Hematopoietic multipotent progenitor cell treated with erythropoietin and hydrocortisone succinate and interleukin-3 and kit ligand, for 4 days (in vitro differentiated cells): ENCODE data around the gene IFITM5.
"Not testable (repeated sequence)": the region's sequence is repeated elsewhere in the genome, so short reads cannot be mapped to it uniquely, and the experiment has no call there.

Source experiments
- DNase-seq: peaks from one replicate; pipeline ENCODE4 v3.0.0-alpha.2; 2015

IFITM5 gene

DNA sequence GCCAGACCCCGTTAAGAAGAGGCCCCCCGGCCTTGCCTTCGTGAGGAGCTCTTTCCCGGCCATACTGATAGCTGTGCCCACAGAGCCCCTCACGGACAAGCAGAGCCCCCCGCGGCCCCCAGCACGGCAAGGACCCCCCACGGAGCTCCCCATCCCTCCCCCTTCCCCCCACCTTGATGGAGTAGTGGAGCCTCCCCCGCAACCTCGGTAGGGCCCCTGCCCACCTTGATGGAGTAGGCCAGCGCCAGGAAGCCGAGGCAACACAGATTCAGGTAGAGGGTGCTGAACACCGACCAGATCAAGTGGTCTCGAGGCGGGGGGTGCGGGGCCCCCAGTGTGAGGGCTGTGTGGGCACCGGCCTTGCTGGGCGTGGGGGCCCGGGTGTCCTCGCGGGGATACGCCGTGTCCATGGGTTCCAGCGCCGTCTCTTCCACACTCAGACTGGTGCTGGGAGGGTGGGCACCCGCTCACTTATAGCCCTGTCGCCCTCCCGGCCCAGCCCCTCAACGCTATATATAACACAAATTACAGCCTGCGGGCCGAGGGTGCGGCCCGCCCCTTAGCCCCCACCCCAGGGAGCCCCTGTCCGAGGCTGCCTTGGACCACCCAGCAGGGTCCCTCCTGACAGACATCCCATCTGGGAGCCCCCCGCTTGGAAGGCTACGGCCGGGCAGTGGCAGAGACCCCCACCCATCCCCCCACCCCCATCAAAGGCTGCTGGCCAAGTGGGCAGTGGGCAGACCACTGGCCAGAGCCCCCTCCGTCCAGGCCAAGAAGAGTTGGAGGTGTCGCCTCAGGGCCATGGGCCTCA is at the start of gene IFITM5:
IFITM5 (minus strand) TSS at position 446 of the 811 bp plus-strand sequence; CDS start at position 410, 36 bp downstream.
- no peak for DNase-seq

DNA sequence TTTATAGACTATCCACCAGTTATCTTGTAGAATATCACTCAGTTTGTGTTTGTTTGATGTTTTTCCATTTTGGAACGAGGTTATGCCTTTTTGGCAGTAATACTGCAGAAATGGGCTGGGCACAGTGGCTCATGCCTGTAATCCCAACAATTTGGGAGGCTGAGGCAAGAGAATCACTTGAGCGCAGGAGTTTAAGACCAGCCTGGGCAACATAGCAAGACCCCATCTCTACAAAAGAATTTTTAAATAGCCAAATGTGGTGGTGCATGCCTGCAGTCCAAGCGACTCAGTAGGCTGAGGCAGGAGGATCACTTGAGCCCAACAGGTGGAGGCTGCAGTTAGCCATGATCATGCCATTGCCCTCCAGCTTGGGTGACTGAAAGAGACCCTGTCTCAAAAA is 47.2 kb upstream of the IFITM5 start:
- no peak for DNase-seq

DNA sequence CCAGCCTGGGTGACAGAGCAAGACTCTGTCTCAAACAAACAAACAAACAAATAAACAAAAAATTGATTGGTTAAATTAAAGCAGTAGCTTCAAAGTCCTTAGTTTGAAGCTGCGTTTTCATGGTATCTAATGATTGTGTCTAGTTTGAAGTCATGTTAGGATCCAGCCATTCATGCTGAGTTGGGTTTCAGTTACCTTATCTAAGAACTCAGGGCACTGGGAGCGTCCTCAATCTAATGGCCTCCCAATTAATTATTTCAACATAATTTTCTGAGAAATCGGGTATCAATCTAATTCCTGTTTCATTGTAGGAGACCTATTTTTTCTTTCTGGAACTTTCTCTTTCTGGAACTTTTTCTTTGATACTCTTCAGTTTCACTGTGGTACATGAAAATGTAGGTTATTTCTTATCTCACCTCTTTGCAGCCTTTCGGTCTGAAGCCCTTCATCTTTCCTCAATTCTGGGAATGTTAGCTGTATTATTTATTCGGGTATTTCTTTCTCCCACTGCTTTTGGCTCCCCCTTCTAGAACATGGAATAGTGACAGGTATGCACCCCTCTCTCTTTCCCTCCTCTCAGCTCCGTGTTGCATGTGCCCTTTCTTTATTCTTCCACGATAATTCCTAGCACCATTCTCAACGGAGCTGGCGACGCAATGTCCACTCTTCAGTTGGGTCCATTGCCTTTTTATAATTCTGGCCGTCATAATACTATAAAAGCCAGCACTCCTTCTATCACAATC is 45.7 kb upstream of the IFITM5 start:
- no peak for DNase-seq

DNA sequence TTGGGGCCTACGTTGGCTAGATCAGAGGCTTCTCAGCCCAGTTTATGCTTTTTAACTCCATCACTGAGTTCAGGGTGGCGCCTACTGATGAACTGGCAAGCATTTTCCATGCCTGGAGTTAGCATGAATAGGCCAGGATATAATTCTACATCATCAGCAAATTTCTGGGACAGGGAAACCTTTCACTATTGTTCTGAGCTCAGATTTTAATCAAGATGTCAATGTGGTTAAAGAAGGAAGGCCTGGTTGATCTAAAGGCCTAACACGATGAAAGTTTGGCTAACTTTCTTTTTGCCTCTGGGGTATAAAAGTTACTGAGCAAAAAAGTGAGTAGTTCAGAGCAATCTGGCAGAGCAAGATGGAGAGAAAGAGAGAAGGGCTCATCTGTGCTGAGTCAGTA is 43.0 kb upstream of the IFITM5 start:
- no peak for DNase-seq

DNA sequence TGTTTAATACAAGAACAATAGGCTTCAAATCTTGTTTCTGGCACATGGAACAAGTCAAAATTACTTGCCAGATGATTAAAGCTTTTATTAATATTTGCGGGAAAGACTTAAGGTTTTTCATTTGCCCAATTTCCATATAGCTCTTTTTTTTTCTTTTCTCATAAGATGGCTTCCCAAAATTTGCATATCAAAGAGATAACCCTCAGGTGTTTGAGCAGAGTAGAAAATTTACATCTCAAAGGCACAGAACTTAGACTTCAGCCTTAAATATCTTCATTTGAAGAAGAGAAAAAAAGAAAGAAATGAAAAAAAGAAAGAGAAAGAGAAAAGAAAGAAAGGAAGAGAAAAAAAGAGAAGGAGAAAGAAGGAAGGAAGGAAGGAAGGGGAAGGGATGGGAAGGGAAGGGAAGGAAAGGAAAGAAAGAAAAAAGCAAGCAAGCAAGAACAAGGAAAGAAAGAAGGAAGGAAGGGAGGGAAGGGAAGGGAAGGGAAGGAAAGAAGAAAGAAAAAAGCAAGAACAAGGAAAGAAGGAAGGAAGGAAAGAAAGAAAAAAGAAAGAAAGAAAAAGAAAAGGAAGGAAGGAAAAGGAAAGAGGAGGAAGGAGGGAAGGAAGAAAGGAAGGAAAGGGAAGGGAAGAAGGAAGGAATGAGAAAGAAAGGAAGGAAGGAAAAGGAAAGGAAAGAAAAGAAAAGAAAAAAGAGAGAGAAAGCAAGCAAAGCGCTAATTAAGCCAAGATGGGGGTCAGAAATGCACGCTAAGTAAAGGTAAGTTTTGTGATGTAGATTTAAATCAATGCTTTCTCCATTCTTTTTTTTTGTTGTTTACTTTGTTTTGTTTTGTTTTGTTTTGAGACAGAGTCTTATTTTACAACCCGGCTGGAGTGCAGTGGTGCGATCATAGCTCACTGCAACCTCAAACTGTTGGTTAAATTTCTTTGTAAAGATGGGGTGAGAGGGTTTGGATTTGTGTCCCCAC is 41.5 kb upstream of the IFITM5 start:
- no peak for DNase-seq

DNA sequence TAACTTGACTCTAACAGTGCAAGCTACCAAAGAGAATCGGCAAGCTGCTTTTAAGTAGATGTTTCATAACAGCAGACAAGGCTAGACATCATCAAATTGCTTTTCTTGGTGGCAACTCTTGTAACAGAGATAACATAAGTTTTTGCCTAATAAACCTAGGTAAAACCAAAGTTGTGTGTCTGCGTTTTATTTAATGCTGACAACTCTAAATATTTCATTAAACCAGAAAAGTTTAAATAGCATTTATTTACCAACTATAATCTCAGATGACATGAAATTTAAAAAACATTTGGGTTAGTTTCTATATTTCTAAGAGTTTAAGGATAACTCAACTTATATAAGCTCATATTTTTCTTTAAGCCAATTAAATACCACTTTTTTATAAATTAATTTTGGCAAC is 40.6 kb upstream of the IFITM5 start:
- DNase-seq = no peak

GRCh38 chr11:337711-338110 is 38.4 kb upstream of the IFITM5 start:
- DNase-seq = no peak

DNA sequence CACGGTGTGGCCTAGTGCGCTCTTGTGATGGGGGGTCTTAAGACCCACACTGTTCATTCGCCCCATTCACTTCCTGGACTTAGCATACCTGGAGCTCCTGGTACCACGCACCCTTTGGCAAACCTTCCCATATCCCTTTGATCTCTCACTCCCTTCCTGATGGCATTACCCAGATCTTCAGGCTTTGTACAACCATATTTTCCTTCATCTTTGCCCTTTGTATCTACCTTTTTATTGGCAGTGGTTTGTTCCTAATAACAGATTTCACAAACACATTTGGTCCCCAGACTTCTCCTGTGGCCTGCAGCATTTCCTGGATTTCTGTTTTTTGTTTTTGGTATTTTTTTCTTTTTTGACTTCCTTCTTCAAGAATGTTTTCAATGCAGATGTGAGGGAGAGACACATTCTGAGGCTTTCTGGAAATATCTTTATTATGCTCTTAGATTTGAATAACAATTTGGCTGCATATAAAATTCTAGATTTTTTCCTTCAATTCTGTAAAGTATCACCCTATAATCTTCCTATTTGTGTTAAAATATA is 37.4 kb upstream of the IFITM5 start:
- no peak for DNase-seq

GRCh38 chr11:335779-336658 is 36.7 kb upstream of the IFITM5 start:
- no peak for DNase-seq

DNA sequence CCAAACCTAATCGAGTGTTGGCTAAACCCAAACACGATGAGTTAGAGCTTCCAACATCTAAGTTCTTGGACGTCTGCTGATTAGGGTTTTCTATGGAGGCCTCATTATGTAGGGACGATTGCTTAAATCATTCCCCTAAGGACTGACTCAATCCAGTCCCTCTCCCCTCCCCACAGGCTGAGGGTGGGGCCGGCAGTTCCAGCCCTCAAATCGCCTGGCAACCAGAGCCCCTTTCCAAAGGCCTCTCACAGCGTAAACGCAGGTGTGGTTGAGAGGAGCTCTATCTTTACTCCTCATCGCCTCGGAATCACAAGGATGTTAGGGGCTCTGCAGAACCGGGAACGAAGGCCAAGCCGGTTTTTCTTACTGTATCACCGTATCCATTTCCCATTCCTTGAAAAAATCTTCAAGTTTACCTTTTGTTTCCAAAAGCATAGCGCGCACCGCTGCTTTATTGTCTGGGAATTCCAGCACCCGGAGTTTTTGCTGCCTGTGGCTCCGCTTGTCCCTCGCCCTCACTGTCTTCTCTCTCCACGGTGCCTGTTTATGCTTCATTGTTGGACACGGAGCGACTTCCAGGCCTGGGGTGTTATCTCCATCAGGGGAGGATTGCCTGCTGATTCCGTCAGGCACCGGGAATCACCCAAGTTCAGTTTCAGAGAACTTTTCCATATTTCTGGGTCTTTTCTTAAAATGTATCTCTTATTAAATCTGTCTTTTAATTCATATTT is 35.1 kb upstream of the IFITM5 start:
- DNase-seq = no peak

DNA sequence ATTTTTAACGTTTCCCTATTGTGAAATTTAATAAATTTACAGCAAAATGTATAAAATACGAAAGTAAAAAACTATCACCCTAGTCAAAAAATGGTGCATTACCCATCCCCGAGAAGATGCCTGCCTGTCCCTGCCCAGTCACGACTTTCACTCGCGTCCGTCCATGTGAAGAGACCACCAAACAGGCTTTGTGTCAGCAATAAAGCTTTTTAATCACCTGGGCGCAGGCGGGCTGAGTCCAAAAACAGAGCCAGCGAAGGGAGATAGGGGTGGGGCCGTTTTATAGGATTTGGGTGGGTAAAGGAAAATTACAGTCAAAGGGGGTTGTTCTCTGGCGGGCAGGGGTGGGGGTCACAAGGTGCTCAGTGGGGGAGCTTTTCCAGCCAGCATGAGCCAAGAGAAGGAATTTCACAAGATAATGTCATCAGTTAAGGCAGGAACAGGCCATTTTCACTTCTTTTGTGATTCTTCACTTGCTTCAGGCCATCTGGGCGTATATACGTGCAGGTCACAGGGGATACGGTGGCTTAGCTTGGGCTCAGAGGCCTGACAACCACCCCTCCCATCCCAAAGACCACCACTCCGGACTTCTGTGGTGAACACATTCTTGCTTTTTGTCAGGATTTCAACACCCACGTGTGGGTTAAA is 34.4 kb upstream of the IFITM5 start:
- not testable (repeated sequence) for DNase-seq

- DNase-seq = no peak
These were observed 33.5 kb upstream of the IFITM5 start for GRCh38 chr11:332651-333480.

- DNase-seq = no peak
These were observed 32.2 kb upstream of the IFITM5 start for GRCh38 chr11:331358-332060.

- no peak for DNase-seq
These were observed 31.5 kb upstream of the IFITM5 start for GRCh38 chr11:330694-331357.

- DNase-seq = no peak
These were observed 31.0 kb upstream of the IFITM5 start for GRCh38 chr11:330307-330693.

GRCh38 chr11:329886-330253 is 30.5 kb upstream of the IFITM5 start:
- DNase-seq = no peak

DNA sequence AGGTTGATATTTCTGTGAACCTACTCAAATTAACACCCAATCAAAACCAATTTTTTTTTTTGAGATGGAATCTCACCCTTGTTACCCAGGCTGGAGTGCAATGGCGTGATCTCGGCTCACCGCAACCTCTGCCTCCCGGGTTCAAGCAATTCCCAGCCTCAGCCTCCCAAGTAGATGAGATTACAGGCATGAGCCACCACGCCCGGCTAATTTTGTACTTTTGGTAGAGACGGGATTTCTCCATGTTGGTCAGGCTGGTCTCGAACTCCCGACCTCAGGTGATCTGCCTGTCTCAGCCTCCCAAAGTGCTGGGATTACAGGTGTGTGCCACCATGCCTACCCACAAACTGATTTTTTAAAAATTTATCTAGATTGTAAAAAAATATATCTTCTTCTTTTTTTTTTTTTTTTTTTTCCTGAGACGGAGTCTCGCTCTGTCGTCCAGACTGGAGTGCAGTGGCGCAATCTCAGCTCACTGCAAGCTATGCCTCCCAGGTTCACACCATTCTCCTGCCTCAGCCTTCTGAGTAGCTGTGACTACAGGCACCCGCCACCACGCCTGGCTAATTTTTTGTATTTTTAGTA is 29.3 kb upstream of the IFITM5 start:
- not testable (repeated sequence) for DNase-seq

DNA sequence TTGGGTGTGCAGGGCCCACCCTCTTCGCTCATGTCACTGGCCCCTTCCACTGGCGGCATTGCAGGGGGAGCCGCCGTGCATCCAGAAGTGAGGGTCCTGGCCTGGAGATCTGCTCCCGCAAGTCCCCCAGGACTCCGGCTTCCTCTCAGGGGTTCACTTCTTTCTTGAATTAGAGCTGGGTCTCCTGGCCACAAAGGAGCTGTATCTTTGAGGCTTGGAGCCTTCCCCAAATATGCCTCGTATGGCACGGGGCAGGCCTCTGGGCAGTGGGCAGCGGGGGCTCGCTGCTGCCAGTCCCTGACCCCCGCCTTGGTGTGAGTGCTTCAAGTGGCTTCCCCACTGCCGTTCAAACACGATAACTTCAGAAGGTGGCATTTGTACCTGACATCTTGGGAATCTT is 28.7 kb upstream of the IFITM5 start:
- no peak for DNase-seq
